ENCODE measurements around the gene APOLD1.

- TF ChIP-seq CTCF (IDR thresholded peaks at IDR 0.05; ENCODE audit: low read depth, low read length, missing input control) (peak; percentile 32), FOXA1 (IDR thresholded peaks at IDR 0.05) (peak; percentile 2), TAF1 (conservative IDR thresholded peaks at IDR 0.05) (no peak), SP1 (IDR thresholded peaks at IDR 0.05) (no peak), REST (IDR thresholded peaks at IDR 0.05) (peak; percentile 19), JUND (IDR thresholded peaks at IDR 0.05) (no peak), GABPA (IDR thresholded peaks at IDR 0.05 in 1 of 2, conservative IDR thresholded peaks at IDR 0.05 in 1 of 2) (no peak), NR2F2 (IDR thresholded peaks at IDR 0.05) (peak; percentile 77), HNF4G (IDR thresholded peaks at IDR 0.05) (no peak), MAX (IDR thresholded peaks at IDR 0.05) (peak; percentile 53), EGR1 (IDR thresholded peaks at IDR 0.05; ENCODE audit: low read depth in 2 of 2) (no peak), YY1 (IDR thresholded peaks at IDR 0.05) (peak; percentile 56)
Observed at GRCh38 chr12:12786706-12787601, 1.5 kb downstream of the APOLD1 start.

Data from liver (tissue), 3 donors.